K562 (cell line): ENCODE measurements around the gene MT4. TPM values are rescaled to one million over a fixed set of nuclear protein-coding genes. Genes with fewer than 3 reads are reported as not detected.

Experiments
- FOSL1 ChIP-seq: fragments of 200-800 bp; sonication (Bioruptor generic); conservative IDR thresholded peaks from 2 replicates; pipeline ENCODE4 v1.6.1; 2016; ENCODE audit warnings: missing genetic modification characterization, missing compliant biosample characterization
- GATAD2A ChIP-seq: fragments of 450-650 bp; IDR thresholded peaks from 2 replicates; pipeline ENCODE4 v1.6.1; 2017
- HDAC2 ChIP-seq: fragments of 450-650 bp; IDR thresholded peaks from 2 replicates; pipeline ENCODE4 v1.6.1; 2016; ENCODE audit warnings: mild to moderate bottlenecking
- HDAC8 ChIP-seq: fragments of 450-650 bp; IDR thresholded peaks from 2 replicates; pipeline ENCODE4 v1.6.1; 2016; ENCODE audit warnings: mild to moderate bottlenecking, missing genetic modification characterization, moderate library complexity, missing compliant biosample characterization
- HMGN3 ChIP-seq: IDR thresholded peaks from 2 replicates; pipeline ENCODE4 v1.6.1; 2011; ENCODE audit warnings: borderline replicate concordance, low read depth, mild to moderate bottlenecking, mixed read lengths, low read length; ENCODE audit not compliant: insufficient read length; ENCODE audit errors: extremely low read depth
- MCM2 ChIP-seq: fragments of 450-650 bp; IDR thresholded peaks from 2 replicates; pipeline ENCODE4 v1.6.1; 2017; ENCODE audit warnings: low read depth, mild to moderate bottlenecking
- SMC3 ChIP-seq: conservative IDR thresholded peaks from 2 replicates; pipeline ENCODE4 v1.6.1; 2011; ENCODE audit warnings: low read depth, low read length, improper control_type of control experiment; ENCODE audit not compliant: insufficient read depth
- polyA plus RNA-seq, 8 experiments: library from polyadenylated mRNA; depleted of rRNA in 4 of 8; stranded (reverse) in 5 of 8; unstranded in 3 of 8; fragments of >200 nt; fragmentation: Nextera tagmentation in 2 of 8; fragmentation: Illumina TruSeq in 1 of 8; extraction: Ambion mirVana in 2 of 8; extraction: Trizol in 1 of 8; gene quantifications; 2 replicates each; pipeline versions ENCODE4 v1.2.1 to v1.2.3, GENCODE V29; 2011 to 2014; ENCODE audit warnings: inconsistent platforms in 1 of 8, missing spikeins in 1 of 8
- total RNA-seq, 7 experiments: library from RNA; depleted of rRNA in 6 of 7; stranded (reverse); fragments of >200 nt in 6 of 7; fragmentation: Illumina TruSeq in 2 of 7; extraction: Trizol in 2 of 7; gene quantifications; 2 replicates each; pipeline versions ENCODE4 v1.2.1 to v1.2.3, GENCODE V29; 2011 to 2021; ENCODE audit warnings: low replicate concordance in 1 of 7
- TF ChIP-seq, protein P1 (sequence below): sonication (generic); formaldehyde crosslinking; IDR thresholded peaks from 2 replicates; pipeline ENCODE4 v1.8.0; 2022; ENCODE audit warnings: mild to moderate bottlenecking, missing genetic modification reagents
- TF ChIP-seq, protein P2 (sequence below): fragments of 250-450 bp; sonication (Bioruptor Pico); IDR thresholded peaks from 2 replicates; pipeline ENCODE4 v1.8.0; 2022; ENCODE audit warnings: inconsistent platforms, mild to moderate bottlenecking, moderate library complexity, borderline replicate concordance
- TF ChIP-seq, protein P3 (sequence below): sonication (generic); formaldehyde crosslinking; IDR thresholded peaks from 2 replicates; pipeline ENCODE4 v1.9.0; 2022; ENCODE audit warnings: mild to moderate bottlenecking, missing genetic modification reagents
- TF ChIP-seq, protein P4 (sequence below): fragments of 450-650 bp; IDR thresholded peaks from 2 replicates; pipeline ENCODE4 v1.6.1; 2017; ENCODE audit warnings: mild to moderate bottlenecking, moderate library complexity
- TF ChIP-seq, protein P5 (sequence below): fragments of 200-800 bp; sonication (Bioruptor generic); IDR thresholded peaks from 2 replicates; pipeline ENCODE4 v1.6.1; 2017; ENCODE audit warnings: missing genetic modification characterization, missing compliant biosample characterization
- TF ChIP-seq, protein P6 (sequence below): IDR thresholded peaks from 2 replicates; pipeline ENCODE4 v1.6.1; 2012; ENCODE audit warnings: low read depth, low read length, improper control_type of control experiment, borderline replicate concordance
- TF ChIP-seq, protein P7 (sequence below): fragments of 250-450 bp; sonication (Bioruptor Pico); IDR thresholded peaks from 2 replicates; pipeline ENCODE4 v1.4.0; 2020

The MT4 gene
- total and polyA plus RNA-seq, 9 of the 15 experiments (the other 6 are each of a cell fraction or from before 2014, with no cell fraction given), result not detected

DNA sequence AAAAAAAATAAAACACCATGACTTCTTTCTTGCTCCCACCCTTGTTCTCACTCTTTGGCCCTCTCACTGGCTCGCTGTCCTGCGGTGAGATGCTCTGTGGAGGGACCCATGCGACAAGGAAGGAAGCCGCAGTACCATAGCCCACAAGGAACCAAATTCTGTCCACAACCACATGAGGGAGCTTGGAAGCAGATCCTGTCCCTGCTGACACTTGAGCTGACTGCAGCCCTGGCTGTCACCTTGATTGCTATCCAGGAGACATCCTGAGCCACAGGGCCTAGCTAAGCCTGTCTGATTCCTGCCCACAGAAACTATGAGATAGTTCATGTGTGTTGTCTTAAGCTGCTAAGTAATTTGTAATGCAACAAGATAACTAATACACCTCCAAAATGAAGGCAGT is 38.7 kb downstream of the MT4 start (continued):
- TF ChIP-seq, protein P1, sequence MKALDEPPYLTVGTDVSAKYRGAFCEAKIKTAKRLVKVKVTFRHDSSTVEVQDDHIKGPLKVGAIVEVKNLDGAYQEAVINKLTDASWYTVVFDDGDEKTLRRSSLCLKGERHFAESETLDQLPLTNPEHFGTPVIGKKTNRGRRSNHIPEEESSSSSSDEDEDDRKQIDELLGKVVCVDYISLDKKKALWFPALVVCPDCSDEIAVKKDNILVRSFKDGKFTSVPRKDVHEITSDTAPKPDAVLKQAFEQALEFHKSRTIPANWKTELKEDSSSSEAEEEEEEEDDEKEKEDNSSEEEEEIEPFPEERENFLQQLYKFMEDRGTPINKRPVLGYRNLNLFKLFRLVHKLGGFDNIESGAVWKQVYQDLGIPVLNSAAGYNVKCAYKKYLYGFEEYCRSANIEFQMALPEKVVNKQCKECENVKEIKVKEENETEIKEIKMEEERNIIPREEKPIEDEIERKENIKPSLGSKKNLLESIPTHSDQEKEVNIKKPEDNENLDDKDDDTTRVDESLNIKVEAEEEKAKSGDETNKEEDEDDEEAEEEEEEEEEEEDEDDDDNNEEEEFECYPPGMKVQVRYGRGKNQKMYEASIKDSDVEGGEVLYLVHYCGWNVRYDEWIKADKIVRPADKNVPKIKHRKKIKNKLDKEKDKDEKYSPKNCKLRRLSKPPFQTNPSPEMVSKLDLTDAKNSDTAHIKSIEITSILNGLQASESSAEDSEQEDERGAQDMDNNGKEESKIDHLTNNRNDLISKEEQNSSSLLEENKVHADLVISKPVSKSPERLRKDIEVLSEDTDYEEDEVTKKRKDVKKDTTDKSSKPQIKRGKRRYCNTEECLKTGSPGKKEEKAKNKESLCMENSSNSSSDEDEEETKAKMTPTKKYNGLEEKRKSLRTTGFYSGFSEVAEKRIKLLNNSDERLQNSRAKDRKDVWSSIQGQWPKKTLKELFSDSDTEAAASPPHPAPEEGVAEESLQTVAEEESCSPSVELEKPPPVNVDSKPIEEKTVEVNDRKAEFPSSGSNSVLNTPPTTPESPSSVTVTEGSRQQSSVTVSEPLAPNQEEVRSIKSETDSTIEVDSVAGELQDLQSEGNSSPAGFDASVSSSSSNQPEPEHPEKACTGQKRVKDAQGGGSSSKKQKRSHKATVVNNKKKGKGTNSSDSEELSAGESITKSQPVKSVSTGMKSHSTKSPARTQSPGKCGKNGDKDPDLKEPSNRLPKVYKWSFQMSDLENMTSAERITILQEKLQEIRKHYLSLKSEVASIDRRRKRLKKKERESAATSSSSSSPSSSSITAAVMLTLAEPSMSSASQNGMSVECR (CRISPR knock-in tag), result no peak
- no peak for TF ChIP-seq GATAD2A
- no peak for TF ChIP-seq FOSL1 (tag)
- TF ChIP-seq, protein P2, sequence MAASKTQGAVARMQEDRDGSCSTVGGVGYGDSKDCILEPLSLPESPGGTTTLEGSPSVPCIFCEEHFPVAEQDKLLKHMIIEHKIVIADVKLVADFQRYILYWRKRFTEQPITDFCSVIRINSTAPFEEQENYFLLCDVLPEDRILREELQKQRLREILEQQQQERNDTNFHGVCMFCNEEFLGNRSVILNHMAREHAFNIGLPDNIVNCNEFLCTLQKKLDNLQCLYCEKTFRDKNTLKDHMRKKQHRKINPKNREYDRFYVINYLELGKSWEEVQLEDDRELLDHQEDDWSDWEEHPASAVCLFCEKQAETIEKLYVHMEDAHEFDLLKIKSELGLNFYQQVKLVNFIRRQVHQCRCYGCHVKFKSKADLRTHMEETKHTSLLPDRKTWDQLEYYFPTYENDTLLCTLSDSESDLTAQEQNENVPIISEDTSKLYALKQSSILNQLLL, result no peak
- TF ChIP-seq, protein P3, sequence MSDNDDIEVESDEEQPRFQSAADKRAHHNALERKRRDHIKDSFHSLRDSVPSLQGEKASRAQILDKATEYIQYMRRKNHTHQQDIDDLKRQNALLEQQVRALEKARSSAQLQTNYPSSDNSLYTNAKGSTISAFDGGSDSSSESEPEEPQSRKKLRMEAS (CRISPR knock-in tag), result no peak
- no peak for TF ChIP-seq MCM2
- TF ChIP-seq, protein P4, sequence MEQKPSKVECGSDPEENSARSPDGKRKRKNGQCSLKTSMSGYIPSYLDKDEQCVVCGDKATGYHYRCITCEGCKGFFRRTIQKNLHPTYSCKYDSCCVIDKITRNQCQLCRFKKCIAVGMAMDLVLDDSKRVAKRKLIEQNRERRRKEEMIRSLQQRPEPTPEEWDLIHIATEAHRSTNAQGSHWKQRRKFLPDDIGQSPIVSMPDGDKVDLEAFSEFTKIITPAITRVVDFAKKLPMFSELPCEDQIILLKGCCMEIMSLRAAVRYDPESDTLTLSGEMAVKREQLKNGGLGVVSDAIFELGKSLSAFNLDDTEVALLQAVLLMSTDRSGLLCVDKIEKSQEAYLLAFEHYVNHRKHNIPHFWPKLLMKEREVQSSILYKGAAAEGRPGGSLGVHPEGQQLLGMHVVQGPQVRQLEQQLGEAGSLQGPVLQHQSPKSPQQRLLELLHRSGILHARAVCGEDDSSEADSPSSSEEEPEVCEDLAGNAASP, result no peak
- TF ChIP-seq, protein P5, sequence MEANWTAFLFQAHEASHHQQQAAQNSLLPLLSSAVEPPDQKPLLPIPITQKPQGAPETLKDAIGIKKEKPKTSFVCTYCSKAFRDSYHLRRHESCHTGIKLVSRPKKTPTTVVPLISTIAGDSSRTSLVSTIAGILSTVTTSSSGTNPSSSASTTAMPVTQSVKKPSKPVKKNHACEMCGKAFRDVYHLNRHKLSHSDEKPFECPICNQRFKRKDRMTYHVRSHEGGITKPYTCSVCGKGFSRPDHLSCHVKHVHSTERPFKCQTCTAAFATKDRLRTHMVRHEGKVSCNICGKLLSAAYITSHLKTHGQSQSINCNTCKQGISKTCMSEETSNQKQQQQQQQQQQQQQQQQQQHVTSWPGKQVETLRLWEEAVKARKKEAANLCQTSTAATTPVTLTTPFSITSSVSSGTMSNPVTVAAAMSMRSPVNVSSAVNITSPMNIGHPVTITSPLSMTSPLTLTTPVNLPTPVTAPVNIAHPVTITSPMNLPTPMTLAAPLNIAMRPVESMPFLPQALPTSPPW (CRISPR knock-in tag), result no peak
- TF ChIP-seq SMC3, result 0 out of 2 replicates have a peak, but pooled peaks have one; percentile 10
- no peak for TF ChIP-seq HDAC8 (tag)
- no peak for TF ChIP-seq HDAC2
- TF ChIP-seq, protein P6, sequence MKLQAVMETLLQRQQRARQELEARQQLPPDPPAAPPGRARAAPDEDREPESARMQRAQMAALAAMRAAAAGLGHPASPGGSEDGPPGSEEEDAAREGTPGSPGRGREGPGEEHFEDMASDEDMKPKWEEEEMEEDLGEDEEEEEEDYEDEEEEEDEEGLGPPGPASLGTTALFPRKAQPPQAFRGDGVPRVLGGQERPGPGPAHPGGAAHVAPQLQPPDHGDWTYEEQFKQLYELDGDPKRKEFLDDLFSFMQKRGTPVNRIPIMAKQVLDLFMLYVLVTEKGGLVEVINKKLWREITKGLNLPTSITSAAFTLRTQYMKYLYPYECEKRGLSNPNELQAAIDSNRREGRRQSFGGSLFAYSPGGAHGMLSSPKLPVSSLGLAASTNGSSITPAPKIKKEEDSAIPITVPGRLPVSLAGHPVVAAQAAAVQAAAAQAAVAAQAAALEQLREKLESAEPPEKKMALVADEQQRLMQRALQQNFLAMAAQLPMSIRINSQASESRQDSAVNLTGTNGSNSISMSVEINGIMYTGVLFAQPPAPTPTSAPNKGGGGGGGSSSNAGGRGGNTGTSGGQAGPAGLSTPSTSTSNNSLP, result no peak
- no peak for TF ChIP-seq HMGN3
- TF ChIP-seq, protein P7, sequence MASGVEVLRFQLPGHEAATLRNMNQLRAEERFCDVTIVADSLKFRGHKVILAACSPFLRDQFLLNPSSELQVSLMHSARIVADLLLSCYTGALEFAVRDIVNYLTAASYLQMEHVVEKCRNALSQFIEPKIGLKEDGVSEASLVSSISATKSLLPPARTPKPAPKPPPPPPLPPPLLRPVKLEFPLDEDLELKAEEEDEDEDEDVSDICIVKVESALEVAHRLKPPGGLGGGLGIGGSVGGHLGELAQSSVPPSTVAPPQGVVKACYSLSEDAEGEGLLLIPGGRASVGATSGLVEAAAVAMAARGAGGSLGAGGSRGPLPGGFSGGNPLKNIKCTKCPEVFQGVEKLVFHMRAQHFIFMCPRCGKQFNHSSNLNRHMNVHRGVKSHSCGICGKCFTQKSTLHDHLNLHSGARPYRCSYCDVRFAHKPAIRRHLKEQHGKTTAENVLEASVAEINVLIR, result no peak
